Measurements from ENCODE around the gene SOAT2.
"Not testable (repeated sequence)": the region's sequence is repeated elsewhere in the genome, so short reads cannot be mapped to it uniquely, and the experiment has no call there.

Gene SOAT2

GRCh38 chr12:53112431-53112830 lies 9.1 kb downstream of the SOAT2 start:
- not testable (repeated sequence) for DNase-seq

GRCh38 chr12:53113136-53113705 lies 9.9 kb downstream of the SOAT2 start:
- no peak for DNase-seq

DNA sequence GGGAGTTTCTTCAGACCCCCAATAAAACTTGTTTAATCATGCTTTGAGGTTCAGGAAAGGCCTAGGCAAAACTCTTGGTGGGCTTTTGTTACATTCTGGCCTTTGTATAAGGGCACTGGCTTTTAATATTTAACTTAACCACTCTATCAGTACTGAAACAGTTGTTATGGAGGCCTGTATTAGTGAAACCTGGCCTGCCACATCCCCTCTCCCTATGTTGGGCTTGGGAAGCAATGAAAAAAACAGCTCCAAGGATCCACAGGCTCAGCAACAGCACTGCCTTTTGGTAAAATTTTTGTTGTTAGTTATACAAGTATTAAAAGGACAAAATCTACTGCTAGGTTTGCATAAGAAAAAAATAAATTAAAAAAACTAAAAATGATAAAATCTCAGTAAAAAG lies 10.7 kb downstream of the SOAT2 start:
- DNase-seq = no peak

DNA sequence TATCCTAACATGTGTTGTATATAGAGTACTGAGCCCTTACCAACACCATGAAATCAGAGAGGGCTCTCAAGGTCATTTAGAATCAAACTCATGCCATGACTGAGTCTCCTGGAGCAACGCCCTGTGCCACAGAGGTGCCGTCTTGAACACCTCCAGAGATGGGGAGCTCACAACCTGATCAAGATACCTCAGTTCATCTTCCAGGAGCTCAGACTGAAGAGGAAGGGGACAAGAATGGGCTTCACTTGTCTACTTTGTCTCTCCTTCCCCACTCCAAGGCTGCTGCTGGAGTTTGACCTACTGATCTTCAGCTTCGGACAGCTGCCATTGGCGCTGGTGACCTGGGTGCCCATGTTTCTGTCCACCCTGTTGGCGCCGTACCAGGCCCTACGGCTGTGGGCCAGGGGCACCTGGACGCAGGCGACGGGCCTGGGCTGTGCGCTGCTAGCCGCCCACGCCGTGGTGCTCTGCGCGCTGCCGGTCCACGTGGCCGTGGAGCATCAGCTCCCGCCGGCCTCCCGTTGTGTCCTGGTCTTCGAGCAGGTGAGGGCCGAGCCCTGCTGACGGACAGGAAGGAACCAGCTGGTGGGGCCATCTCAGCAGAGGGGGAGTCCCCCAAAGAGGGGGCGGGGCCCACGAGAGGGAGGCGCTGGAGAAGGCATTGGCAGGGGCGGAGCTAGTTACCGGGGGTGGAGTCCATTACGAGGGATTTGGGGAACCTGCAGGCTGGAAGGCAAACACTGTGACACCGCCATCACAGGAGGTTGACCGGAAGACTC lies 12.0 kb downstream of the SOAT2 start:
- DNase-seq = no peak

DNA sequence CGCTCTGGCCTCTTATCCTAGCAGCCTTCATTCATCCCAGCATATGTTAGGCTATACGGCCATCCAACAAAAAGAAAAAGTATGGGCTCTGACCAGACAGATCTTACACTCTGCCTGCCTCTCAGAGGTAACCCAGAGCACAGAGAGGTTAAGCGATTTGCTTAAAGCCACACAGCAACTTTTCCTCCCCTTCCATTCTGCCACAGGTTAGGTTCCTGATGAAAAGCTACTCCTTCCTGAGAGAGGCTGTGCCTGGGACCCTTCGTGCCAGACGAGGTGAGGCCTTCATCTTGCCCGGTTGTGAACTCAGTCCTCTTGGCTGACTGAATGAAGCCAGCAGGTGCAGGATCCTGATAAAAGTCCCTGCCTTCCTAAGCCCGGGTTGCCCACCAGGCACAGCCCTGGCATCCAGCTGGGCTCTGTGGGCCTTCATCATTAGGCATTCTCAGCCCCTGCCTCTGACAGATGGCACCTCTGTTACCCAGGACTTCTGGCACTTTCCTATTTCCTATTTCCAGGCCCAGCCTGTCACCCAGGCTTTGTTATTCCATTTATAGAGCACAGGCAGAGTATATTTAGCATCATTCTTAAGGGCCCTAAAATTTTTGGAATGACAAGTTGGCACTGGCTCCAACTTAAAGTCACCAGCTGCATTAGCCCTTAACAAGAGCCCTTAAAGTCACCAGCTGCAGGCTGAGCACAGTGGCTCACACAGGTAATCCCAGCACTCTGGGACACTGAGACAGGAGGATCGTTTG lies 12.8 kb downstream of the SOAT2 start:
- no peak for DNase-seq

- DNase-seq = no peak
Observed at GRCh38 chr12:53118751-53119300, 15.5 kb downstream of the SOAT2 start.

DNA sequence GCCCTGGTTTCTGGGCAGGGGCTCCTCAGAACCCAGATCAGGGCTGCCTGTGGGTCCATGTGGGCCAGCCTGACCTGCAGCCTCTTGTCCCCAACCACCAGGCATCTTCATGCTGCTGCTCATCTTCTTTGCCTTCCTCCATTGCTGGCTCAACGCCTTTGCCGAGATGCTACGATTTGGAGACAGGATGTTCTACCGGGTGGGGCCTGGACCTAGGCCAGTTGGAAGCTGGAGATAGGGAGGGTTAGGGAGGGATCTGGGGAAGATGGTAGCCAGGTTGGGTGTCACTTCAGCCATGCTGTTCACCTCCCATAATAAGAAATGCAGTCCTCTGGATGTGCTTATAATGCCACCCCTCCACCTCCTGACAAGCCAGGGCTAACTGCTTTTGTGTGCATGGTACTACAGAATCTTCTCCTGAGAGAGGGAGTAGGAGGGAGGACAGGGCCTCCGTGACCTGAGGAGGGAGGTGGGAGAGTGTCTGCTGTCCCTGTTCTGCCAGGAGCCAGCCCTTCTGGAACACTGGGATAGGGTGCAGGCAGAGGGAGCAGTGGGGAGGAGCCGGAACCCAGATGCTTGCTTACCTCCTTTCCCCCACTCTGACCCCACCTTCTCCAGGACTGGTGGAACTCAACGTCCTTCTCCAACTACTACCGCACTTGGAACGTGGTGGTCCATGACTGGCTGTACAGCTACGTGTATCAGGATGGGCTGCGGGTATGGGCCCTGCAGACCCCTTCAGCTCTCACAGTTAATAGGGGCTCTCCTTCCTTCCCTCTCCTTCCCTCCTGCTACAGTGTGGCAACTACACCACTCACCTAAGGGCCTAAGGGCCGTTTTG lies 17.6 kb downstream of the SOAT2 start:
- DNase-seq = no peak

GRCh38 chr12:53122961-53123468 lies 19.7 kb downstream of the SOAT2 start:
- DNase-seq = peak; percentile 5

- DNase-seq = no peak
Observed at GRCh38 chr12:53123578-53124351, 20.5 kb downstream of the SOAT2 start.

- no peak for DNase-seq
Observed at GRCh38 chr12:53124352-53124723, 21.1 kb downstream of the SOAT2 start.

DNA sequence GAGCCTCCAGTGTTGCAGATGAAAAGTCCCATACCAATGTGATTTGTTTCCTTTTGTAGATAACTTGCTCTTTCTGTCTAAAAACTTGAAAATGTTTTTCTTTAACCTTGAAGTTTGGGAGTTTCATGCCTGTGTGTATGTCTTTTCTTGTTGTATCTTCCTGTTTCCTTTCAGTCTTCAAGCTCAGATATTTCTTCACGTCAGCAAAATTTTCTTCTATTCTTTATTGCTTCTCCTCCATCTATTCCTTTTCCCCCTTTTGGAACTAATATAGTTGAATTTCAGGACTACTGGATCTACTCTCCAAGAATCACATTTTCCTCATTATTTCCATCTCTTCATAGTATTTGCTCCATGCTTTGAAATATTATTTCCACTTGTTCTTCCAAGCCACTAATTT lies 23.9 kb downstream of the SOAT2 start:
- no peak for DNase-seq

DNA sequence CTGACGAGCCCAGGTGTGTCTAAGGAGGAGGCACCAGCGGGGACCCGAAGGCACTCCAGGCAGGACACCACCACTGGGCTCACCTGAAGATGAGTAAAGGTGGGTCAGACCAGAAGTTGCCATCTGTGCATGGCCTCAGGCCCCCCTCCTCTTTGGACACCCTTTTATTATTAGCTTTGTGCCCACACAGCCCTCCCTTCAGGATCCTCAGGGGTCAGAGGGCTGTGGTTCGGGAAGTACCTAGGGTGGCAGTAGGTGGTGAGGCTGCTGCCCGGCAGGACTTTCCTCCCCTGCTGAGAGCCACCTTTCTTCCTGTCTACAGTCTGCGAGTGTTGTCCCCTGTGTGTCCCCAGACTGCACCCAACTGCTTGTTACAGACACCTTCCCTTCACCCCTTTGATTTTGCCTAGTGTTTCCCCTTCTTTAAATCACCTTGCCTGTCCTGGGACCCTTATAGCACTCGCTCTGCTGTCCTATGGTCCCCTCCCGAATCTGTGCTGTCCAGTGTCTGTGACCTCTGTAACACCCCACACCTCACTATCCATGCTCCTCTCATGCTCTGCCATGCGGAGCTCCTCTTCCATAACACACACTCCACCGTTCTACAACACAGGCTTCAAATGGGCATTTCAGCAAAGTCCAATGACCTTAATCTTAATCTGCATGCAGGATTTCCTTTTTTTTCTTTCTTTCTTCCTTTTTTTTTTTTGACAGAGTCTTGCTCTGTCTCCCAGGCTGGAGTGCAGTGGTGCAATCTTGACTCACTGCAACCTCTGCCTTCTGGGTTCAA lies 25.7 kb downstream of the SOAT2 start:
- no peak for DNase-seq

- no peak for DNase-seq
Observed at GRCh38 chr12:53131844-53132243, 28.6 kb downstream of the SOAT2 start.

GRCh38 chr12:53133722-53134121 lies 30.4 kb downstream of the SOAT2 start:
- no peak for DNase-seq

GRCh38 chr12:53143355-53143754 lies 40.1 kb downstream of the SOAT2 start:
- DNase-seq = no peak

DNA sequence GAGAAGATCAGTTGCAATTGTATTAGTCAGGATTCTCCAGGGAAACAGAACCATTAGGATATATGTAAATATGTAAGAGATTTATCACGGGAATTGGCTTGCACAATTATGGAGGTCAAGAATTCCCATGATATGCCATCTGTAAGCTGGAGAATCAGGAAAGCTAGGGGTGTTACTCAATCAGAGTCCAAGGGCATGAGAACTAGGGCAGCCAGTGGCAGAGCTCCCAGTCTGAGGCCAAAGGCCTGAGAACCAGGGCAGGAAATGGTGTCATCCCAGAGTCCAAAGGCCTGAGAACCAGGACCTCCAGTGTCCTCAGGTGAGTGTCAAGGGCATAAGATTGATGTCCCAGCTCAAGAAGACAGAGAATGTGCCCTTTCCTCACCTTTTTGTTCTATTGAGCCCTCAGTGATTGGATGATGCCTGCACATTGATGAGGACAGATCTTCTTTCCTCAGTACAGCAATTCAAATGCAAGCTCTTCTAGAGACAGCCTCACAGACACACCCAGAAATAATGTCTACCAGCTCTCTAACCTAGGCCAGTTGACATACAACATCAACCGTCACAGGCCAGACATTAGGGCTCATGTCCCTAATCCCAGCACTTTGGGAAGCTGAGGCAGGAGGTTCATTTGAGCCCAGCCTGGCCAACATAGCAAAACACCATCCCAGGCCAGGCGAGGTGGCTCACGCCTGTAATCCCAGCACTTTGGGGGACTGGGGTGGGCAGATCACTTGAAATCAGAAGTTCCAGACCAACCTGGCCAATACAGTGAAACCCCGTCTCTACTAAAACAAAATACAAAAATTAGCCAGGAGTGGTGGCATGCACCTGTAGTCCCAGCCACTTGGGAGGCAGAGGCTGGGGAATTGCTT lies 42.3 kb downstream of the SOAT2 start:
- no peak for DNase-seq

- DNase-seq = no peak
Observed at GRCh38 chr12:53147181-53147580, 43.9 kb downstream of the SOAT2 start.

GRCh38 chr12:53147653-53148052 lies 44.4 kb downstream of the SOAT2 start:
- DNase-seq = no peak

DNA sequence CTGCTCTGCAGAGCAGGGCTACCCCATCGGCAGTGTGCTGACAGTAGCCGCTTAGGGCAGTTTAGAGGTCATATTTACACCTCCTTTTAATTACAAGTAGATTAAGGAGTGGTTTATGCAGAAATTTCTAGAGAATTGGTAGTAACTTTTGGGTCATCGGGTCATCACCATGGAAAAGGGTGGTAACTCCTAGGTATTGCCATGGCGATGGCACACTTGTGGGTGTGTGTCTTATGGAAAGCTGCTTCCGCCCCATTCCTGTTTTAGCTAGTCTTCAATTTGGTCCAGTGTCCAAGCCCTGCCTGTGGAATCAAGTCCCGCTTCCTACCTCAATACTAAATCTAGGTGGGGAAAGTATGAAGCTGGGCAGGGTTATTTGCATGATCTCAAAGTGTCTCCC lies 47.8 kb downstream of the SOAT2 start:
- DNase-seq = no peak

DNA sequence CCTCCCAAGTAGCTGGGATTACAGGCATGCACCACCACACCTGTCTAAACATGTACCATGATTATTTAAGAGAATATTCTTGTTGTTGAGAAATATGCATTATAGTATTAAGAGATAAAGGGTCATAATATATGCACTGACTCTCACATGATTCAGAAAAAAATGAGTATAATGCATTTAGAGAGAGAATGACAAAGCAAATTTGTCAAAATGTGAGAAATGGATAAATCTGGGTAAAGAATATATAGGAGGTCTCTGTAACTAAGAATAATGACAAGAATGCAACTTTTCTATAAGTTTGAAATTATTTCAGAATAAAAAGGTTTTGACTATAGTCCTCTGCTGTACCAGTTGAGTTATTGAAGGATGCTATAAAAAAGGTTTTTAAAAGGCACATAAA lies 49.1 kb downstream of the SOAT2 start:
- DNase-seq = no peak
